AG09319 (cell line): ENCODE measurements around the gene SLIT1.

ENCODE experiments used
- DNase-seq: peaks from one replicate; pipeline ENCODE4 v3.0.0-alpha.2; 2010; ENCODE audit warnings: low read depth; ENCODE audit errors: extremely low read depth
- TF ChIP-seq, protein P1 (sequence below): IDR thresholded peaks from 2 replicates; pipeline ENCODE4 v1.5.1; 2011; ENCODE audit warnings: low read depth, mild to moderate bottlenecking, inconsistent platforms, low read length, moderate library complexity

Gene SLIT1

DNA sequence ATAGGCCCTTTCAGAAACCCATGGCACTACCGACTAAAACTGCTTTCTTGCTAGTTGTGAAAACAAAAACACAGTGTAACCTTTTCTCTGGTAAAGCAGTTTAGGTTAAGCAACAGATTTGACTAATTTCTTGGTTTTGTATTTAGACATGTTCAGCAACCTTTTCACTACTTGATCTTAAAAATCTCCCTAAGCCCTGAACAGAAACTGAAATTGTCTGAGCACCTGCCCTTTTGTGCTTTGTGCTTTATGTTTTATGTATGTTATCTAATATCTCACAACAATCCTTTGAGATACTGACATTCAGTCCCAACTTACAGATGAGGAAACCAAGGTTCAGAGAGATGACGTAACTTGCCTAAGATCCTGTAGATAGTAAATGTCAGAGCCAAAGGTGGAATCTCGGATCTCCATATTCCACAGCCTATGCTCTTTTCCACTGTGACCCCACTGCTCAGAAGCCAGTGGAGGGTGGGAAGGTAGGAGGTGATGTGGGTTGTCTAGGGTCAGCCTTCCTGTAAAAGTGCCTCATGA, 207.1 kb downstream of the SLIT1 start:
- DNase-seq = no peak
- TF ChIP-seq, protein P1, sequence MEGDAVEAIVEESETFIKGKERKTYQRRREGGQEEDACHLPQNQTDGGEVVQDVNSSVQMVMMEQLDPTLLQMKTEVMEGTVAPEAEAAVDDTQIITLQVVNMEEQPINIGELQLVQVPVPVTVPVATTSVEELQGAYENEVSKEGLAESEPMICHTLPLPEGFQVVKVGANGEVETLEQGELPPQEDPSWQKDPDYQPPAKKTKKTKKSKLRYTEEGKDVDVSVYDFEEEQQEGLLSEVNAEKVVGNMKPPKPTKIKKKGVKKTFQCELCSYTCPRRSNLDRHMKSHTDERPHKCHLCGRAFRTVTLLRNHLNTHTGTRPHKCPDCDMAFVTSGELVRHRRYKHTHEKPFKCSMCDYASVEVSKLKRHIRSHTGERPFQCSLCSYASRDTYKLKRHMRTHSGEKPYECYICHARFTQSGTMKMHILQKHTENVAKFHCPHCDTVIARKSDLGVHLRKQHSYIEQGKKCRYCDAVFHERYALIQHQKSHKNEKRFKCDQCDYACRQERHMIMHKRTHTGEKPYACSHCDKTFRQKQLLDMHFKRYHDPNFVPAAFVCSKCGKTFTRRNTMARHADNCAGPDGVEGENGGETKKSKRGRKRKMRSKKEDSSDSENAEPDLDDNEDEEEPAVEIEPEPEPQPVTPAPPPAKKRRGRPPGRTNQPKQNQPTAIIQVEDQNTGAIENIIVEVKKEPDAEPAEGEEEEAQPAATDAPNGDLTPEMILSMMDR = no peak

DNA sequence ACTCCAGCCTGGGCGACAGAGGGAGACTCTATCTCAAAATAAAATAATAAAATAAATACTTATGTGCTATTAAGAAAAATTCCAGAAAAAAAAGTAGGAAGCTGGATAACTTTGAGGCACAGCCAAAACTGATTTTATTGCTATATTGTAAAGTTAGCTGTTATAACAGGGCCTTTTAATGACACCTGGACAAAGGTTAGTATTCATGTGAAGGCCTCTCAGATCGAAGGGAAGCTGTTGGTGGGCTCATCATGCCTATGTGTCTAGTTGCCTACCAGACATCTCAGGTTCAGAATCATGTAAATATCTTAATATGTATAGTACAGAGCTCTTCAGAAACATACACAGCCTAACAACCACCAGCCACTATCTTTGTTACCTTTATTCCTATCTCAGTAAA, 210.6 kb downstream of the SLIT1 start:
- TF ChIP-seq, protein P1 = no peak
- no peak for DNase-seq

DNA sequence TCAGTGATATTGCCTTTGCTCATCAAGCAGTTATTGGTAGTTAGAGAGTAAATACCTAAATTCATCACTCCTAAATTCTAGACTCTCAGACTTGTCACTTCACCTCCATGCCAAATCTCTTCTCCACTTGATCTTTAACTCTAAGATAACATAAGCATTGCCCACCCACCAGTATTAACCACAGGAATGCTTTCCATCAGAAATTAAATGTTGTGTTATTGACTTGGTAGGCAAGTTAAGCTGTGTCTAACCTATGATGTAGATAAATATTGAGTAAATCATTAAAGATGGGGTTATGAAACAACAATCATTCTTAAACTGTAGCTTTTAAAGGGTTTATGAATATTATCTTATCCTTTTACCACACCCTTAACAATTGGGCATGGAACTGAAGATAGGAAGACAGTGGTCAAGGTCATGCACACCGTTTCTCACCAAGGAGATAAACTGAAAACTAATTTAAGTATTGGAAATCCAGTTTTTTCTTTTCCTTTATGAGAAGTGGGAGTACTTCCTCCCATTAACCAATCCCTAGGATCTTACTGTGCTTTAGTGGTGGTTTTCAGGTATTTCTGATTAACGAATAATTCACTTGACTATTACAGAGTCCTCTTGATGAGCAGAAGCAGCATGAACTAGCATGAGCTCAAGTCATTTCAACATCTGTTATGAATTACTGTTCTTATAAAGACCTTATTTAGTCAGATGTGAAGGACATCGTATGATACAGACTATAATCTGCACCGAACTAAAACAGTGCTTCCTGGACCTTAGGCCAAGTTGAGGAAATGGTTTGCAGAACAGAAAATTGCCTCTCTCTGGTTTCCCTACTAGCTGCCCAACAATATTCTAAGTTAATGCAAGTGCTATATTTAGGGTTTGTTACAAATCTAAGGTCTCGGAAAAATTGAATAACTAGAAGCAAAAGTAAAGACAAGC, 211.7 kb downstream of the SLIT1 start:
- no peak for DNase-seq

DNA sequence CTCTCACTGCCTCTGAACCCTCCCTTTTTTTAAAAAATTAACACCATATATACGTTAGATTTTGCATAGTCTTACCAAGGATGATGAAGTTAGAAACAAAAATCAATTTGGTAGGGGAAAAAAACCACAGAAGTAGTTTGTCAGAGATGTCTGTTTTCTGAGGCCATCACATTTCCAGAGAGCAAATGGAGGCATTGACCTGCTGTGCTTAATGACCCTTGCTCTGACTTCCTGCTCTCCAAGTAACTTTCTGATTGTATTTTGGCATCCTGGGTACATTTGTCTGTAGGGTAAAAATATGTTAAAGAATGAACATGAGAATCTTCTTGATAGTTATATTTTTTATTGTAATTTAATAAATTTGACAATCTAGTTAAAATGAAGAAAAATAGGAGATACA, 213.5 kb downstream of the SLIT1 start:
- TF ChIP-seq, protein P1 = no peak
- no peak for DNase-seq

More for the DNA sequence above, 211.7 kb downstream of the SLIT1 start:
- TF ChIP-seq, protein P1 = no peak

DNA sequence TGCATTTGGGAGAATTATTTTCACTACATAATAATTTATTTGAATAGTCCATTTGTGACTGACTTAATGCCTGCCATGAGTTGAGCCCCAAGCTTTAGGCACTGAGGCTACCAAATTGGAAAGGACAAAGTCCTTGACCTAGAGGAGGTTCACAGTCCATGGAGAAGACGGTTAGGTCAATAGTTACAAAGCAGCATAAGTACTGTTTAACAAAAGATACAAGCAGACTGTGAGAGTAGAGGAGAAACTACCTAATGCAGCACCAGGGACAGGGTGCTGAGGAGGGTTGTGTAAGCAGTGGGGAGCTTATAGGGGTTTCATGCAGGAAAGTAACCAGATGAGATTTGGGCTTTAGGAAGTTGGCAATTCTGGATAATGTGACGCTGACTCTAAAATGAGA, 214.4 kb downstream of the SLIT1 start:
- TF ChIP-seq, protein P1 = no peak
- no peak for DNase-seq

DNA sequence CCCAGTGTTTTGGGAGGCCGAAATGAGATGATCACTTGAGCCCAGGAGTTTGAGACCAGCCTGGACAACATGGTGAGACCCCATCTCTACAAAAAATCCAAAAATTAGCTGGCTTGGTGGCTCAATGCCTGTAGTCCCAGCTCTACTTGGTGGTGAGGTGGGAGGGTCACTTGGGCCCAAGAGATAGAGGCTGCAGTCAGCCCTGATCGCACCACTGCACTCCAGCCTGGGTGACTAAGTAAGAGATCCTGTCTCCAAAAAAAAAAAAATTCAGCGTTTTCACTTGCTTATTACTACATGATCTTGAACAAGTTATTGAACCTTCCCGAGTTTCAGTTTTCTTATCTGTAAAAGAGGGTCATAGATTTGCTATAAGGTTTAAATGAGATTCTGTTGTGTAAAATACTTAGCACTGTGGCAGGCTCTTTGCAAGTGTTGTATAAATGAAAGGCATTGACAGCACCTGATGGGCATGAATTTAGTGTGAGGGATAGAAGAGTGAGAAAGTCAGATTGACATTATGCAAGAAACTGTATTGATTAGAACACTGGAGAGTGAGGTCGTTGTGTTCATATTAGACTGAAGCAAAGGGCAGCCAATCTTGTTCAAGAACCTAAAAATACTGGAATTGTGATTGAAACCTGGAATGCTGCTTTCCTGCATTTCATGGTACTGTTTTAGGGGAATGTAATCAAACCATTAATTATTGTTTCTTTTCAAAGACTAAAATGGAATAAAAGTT, 216.9 kb downstream of the SLIT1 start:
- TF ChIP-seq, protein P1 = no peak
- DNase-seq = no peak

DNA sequence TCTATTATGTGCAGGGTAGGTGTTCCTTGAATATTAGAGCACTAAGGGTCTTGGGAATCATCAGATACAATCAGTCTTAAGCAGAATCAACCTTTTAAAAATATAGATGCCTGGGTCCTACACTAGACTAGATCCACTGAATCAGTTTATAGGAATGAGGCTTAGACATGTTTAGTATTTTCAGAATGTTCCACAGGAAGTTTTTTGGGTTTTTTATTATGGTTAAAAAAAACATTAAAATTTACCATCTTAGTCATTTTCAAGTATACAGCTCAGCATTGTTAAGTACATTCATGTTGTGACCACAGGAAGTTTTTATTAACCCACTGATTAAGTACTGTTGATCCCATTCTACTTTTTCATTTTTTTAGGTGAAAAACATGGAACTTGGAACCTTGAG, 217.9 kb downstream of the SLIT1 start:
- DNase-seq = no peak
- TF ChIP-seq, protein P1 = no peak
